ENCODE results near the gene PNPO. TPM values are rescaled to one million over a fixed set of nuclear protein-coding genes. Genes with fewer than 3 reads are reported as not detected.

Gene PNPO
- total RNA-seq, 2 donors from 2014 or later: 27.8 to 55.4 TPM

GRCh38 chr17:47901423-47901822 lies 39.9 kb upstream of the PNPO start:
- Histone ChIP-seq H3K9me3 (no peaks in the 10 kb centered on the region), H3K27ac (no peak overlapping the region), H3K27me3 (no peaks in the 10 kb centered on the region), H3K4me3 (no peak overlapping the region), H3K36me3 (replicated peaks in 1 of 2; ENCODE audit: insufficient read depth in 1 of 2, low read depth in 2 of 2) (no peaks in the 10 kb centered on the region), H3K4me1 (peaks cover 26% of the 10 kb centered on the region)
- ATAC-seq (no peak), DNase-seq (no peak)
- TF ChIP-seq CTCF (IDR thresholded peaks at IDR 0.05) (no peak), POLR2A (IDR thresholded peaks at IDR 0.05) (no peak)
- intact Hi-C loops (cut with DNase I): no loop called here
- WGBS, 2 donors: 81 to 87% methylated on average over 7 of the region's 7 CpGs

GRCh38 chr17:47902039-47902744 lies 39.2 kb upstream of the PNPO start:
- H3K27ac ChIP-seq: no peak overlapping the region
- H3K27me3 ChIP-seq: no peaks in the 10 kb centered on the region
- no peaks in the 10 kb centered on the region for H3K36me3 ChIP-seq (replicated peaks in 1 of 2; ENCODE audit: insufficient read depth in 1 of 2, low read depth in 2 of 2)
- WGBS, 2 donors: 52 to 63% methylated on average over 4 of the region's 4 CpGs
- intact Hi-C loops (cut with DNase I): no loop called here
- TF ChIP-seq CTCF (IDR thresholded peaks at IDR 0.05) (no peak), POLR2A (IDR thresholded peaks at IDR 0.05) (no peak)
- H3K4me1 ChIP-seq: peaks cover 24% of the 10 kb centered on the region
- ATAC-seq: no peak
- H3K4me3 ChIP-seq: no peak overlapping the region
- no peak for DNase-seq
- no peaks in the 10 kb centered on the region for H3K9me3 ChIP-seq

- H3K27ac ChIP-seq: peak overlapping the region; percentile 46 to 76 (median 62)
- peak; percentile 82 for ATAC-seq
- 60 to 61% methylated on average over 7 to 8 of the region's 8 CpGs for WGBS, 2 donors
- peaks cover 20% of the 10 kb centered on the region for H3K4me1 ChIP-seq
- H3K27me3 ChIP-seq: no peaks in the 10 kb centered on the region
- intact Hi-C loops (cut with DNase I): no loop called here
- no peaks in the 10 kb centered on the region for H3K9me3 ChIP-seq
- H3K36me3 ChIP-seq (replicated peaks in 1 of 2; ENCODE audit: insufficient read depth in 1 of 2, low read depth in 2 of 2): no peaks in the 10 kb centered on the region
- DNase-seq: peak; percentile 55 to 73 (median 70)
- TF ChIP-seq POLR2A (IDR thresholded peaks at IDR 0.05) (no peak), CTCF (IDR thresholded peaks at IDR 0.05) (no peak)
- H3K4me3 ChIP-seq: no peak overlapping the region
These were observed 36.1 kb upstream of the PNPO start for GRCh38 chr17:47905221-47905733.

- H3K27me3 ChIP-seq: no peaks in the 10 kb centered on the region
- 92 to 94% methylated on average over 3 of the region's 3 CpGs for WGBS, 2 donors
- peaks cover 20% of the 10 kb centered on the region for H3K4me1 ChIP-seq
- ATAC-seq (no peak), DNase-seq (no peak)
- H3K36me3 ChIP-seq (replicated peaks in 1 of 2; ENCODE audit: insufficient read depth in 1 of 2, low read depth in 2 of 2): no peaks in the 10 kb centered on the region
- H3K27ac ChIP-seq: peak overlapping the region in 1 of 4 donors; percentile 72
- TF ChIP-seq POLR2A (IDR thresholded peaks at IDR 0.05): no peak
- no peak for TF ChIP-seq CTCF (IDR thresholded peaks at IDR 0.05)
- intact Hi-C loops (cut with DNase I): no loop called here
- H3K4me3 ChIP-seq: no peak overlapping the region
- no peaks in the 10 kb centered on the region for H3K9me3 ChIP-seq
These were observed 34.9 kb upstream of the PNPO start for GRCh38 chr17:47906443-47906842.

Data from body of pancreas (tissue), 4 donors.